Right hindlimb (tissue), 1 donor: ENCODE measurements around the gene ADCY2.
A peak's percentile ranks its signal among the peaks of the same experiment; 100 is the strongest.

Experiments used
- DNase-seq: peaks from one replicate; pipeline ENCODE4 v3.0.0-alpha.2; 2018

ADCY2 gene

DNA sequence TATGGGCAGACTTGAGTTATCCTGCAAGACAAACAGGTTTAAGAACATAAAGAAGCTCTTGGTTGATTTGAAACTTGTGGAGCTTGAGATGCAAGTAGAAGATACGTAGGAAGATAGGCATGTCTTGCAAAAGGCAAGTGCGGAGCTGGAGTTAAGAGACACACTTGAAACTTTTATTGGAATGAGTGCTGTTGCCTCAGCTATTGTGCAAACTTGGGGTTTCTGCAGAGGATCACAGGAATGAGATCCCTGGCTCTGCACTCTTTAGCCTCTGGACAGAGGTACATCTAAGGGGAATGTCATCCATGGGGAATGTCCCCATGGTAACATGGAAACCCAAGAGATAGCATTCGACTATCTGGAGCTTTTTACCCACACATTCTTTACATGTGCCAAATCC is 121.1 kb downstream of the ADCY2 start:
- DNase-seq = no peak

DNA sequence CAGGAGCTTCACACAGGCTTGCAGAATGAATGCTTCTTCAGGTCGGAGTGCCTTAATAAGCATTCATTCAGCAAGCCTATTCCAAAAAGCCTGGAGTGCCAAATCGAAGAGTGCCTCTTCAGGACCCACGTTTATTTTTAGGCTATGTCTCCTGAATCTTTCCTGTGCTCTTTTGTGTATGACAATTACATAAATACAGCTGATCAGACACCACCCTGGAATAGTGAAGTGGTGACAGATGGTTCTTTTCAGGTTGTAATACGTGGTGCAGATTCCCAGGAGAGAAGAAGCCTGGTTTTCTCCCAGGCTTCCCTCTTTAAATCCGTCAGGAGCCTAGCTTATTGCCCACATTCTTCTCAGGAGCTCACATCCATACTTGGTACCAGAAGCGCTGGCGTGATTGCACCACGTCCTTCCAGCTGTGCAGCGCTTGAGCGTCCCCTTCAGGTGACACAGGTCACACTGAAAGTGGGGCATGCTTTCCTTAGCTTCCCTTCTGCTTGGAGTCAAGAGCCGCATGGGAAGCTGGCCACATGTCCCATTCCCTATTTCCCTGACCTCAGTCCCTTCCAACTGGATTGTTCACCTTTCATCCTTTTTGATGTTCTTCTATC is 123.1 kb downstream of the ADCY2 start:
- no peak for DNase-seq

- DNase-seq = no peak
Observed at GRCh38 chr5:7519564-7519963, 123.6 kb downstream of the ADCY2 start.

- no peak for DNase-seq
Observed at GRCh38 chr5:7529880-7530279, 133.9 kb downstream of the ADCY2 start.

DNA sequence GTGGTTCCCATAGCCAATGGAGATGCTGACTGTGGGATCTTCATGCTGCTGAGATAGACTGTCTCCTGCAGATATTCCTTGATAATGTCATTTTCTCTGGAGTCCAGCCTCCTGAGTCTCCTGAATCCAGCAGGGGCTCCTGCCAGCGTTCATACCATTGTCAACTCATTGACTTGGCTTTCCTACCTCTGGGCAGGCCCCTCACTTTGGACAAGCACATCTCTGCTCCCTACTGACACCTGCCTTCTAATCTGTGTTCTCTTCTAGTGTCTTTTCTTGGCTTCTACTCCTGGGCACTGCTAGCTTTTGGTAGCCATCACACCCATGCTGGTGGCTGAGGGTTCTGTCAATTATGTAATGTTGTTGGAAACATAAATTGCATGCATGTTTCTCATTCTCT is 138.0 kb downstream of the ADCY2 start:
- DNase-seq = no peak

DNA sequence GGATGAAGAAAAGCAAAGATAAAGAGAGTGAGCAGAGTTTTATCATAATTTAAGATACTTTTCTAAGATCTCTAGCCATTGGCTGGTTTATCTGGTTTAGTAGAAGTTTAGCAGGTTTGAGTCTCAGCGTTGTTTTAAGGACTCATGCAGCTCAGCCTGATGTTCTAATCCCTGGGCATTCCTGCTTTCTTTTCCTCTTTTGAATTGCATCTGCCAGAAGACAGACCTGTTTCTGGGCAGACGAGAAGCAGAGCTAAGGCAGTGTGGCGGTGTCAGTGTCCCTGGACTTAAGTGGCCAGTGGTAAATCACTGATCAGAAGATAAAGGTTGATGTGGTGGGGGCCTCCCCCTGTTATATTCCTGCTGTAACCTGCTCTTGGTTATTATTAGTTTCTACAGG is 138.6 kb downstream of the ADCY2 start:
- DNase-seq = no peak

DNA sequence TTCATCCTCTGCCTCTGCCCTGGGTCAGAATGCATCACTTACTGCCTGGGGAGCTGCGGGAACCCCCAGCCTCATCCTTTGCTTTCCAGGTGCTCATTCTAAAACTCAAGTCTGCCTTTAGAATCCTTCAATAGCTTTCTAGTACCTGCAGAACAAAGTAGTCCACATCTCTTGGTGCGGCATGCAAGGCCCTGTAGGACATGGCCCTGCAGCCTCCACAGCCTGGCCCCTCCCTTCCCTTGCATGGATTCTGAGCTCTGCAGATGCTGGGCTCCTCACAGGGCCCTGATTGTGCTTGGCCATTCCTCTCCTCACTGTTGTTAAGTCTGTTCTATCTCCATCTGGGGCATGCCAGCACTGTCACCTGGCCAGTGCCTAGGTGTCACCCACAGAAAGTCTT is 141.6 kb downstream of the ADCY2 start:
- no peak for DNase-seq

- no peak for DNase-seq
Observed at GRCh38 chr5:7539571-7539970, 143.6 kb downstream of the ADCY2 start.

DNA sequence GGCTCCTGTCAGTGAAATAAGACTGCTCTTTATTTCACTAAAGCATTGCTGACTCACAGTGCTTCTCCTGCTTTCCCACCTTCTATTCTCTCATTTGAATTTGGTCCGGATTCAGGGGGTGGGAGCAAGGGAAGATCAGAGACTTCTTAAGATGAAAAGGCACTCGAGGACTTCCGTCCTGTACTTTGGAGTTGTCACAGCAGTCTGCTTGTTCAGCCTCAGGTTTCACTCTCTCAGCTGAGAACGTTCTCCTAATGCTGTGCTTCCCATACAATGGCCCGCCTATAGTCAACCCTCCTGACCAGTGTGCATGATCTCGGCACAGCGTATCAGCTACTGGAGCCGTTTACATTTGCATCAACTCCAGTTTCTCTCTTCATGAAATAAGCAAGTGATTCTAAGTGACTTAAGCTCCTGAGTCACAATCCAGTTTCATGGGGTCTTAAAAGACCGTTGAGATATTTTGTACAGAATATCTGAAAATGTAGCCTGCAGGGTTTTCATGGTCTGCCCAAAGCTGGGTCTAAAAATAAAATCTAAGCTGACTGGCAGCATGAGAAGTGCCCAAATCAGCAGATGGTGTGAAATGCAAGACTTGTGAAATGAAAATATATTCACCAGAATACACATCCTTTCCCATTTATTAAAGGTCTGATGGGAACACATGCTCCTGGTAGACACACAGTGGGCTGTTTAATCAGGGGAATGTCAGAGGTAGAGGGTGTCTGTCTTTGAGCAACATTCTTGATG is 145.0 kb downstream of the ADCY2 start:
- no peak for DNase-seq

DNA sequence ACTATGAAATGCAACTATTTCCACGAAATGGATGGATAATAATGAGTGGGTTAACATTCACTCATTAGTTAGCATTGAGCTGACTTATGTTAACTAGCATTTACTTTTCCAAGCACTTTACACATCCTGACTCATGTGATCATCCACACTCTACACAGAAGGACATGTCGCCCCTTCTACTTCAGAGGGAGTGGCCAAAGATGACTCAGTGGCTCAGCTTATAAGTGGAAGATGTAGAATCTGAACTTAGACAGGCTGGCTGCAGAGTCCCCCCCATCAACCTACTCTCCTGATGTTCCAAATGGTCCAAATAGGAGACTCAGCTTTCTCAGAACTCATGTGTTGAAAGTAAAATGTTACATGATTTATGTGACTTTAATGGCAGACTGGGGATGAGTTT is 146.0 kb downstream of the ADCY2 start:
- no peak for DNase-seq

- DNase-seq = no peak
Observed at GRCh38 chr5:7546555-7546954, 150.6 kb downstream of the ADCY2 start.

GRCh38 chr5:7548596-7548995 is 152.7 kb downstream of the ADCY2 start:
- no peak for DNase-seq

- DNase-seq = no peak
Observed at GRCh38 chr5:7565559-7565958, 169.6 kb downstream of the ADCY2 start.

GRCh38 chr5:7576023-7576715 is 180.2 kb downstream of the ADCY2 start:
- DNase-seq = peak; percentile 27

DNA sequence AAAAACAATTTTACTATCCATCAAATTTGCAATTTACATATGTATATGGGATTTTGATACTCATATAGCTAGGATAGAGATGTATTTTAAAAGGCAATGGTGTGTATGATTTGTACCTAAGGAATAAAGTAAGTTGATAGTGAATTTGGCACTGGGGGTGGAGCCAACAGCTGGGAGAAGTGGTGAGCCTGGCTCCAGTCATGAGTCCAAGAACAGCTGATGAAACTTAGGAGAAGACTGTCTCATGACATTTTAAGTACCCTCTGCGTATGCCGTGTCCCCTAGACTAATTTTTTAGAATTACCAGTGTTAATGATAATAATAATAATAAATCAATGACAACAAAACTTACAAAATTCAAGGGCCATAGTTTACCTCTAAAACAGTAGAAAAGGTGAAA is 181.4 kb downstream of the ADCY2 start:
- DNase-seq = no peak

DNA sequence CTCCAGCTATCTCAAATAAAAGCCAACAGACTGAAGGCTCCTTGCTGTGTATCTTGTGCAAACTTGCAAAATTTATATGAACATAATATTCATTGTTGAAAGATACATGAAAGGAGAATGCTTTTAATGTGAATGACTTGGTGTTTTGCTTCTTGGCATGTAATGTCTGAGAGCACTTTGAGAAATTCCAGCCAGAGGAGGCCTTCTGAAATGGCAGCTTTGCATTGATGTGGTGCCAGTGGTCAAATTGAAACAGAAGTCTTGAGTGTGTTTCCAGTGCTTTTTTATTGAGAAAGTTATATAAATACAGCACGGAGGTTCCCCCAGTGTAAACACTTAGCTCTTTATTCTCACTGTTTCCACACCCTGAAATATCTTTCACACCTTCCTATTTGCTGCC is 182.1 kb downstream of the ADCY2 start:
- no peak for DNase-seq

DNA sequence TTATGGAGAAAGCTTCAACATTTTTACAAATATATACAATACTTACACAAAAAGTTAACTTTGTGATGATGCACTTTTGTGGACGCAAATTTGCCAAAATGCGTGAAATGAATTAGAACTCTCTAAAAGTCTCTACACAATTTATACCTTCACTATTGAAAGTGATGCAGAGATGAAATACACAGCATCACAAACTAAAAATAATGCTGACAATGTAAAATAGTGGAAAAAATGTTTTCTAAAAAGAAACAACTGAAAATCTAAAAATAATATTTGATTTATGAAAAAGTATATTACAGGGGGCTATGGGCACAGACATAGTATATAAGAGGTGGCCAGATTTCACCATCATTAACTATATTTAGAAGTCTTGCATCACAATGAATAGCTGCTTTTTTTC is 188.8 kb downstream of the ADCY2 start:
- no peak for DNase-seq

- no peak for DNase-seq
Observed at GRCh38 chr5:7585807-7586206, 189.9 kb downstream of the ADCY2 start.

DNA sequence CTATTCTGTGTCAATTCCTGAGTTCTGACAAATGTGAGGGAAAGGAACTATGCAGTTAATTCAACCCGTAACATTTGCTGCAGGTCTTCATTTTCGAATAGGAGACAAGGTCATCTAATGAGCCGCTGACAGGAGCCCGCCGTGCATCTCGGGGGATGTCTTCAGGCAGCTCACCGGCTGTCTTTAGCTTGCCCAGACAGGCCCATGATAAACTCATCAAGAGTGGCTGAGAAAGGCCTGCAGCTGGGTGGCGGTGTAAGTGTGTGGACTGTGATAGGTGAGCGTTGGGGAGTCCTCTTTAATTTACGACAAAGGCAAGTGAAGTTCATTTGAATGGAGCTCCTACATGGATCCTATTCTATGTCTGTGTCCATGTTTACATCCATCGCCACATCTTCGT is 190.5 kb downstream of the ADCY2 start:
- no peak for DNase-seq

DNA sequence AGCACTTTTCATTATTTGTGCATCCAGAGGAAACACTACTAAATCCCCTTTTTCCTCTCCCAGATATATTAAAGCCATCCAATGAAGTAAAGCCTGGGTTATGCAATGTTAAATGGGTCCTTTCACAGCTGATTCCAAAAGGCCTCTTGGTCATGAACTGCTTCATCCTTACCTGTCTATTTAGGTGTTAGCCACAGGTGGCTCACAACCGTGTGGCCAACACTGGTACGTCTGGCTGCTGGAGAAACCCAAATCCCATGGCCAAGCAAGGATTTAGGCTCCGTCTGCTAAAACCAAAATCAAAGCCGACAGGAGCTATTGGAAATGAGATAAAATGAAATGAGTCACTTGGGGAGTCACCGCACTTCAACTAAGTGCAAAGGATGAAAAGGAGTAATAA is 193.9 kb downstream of the ADCY2 start:
- DNase-seq = no peak

GRCh38 chr5:7592910-7593309 is 197.0 kb downstream of the ADCY2 start:
- DNase-seq = no peak

GRCh38 chr5:7597059-7597642 is 201.2 kb downstream of the ADCY2 start:
- DNase-seq = peak; percentile 72

DNA sequence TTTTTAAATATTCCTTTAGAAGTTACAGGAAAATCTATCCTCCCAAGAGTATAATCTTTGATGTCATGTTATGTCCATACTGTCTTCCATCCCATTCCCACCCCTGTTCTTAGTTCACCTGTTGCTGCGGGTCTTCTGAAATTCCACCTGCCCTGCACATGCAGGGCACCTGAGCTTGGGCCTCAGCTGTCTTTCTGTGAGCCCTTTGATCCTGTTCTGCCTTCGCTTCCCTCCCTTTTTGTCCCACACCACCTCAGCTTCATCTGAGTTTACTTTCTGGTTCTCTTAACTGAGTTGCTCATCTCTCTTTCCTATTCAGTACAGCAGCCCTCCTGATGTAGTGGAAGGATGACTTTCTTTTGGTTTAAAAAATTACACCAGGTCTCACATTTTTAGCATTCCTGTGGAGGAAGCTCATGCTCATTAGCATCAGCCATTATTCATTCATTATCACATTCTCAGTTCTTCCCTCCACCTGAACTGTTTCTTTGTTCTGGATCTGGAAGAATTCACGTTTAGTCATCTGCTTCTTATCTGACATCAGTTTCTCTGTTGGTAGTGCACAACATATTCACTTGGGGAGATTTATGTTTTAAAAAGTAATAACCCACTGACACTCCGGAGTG is 211.0 kb downstream of the ADCY2 start:
- DNase-seq = no peak
